Keratinocyte (primary cell): ENCODE results near the gene SERP2. TPM values are rescaled to one million over a fixed set of nuclear protein-coding genes. Genes with fewer than 3 reads are reported as not detected.

Experiments used
- DNase-seq: peaks from one replicate; pipeline ENCODE4 v3.0.0-alpha.2; 2011; ENCODE audit warnings: low read depth, missing footprints, low spot score
- FAIRE-seq: peaks from 2 replicates; lab custom pipeline; 2011; peaks lifted over from hg19 to GRCh38; lab: Jason Lieb, UNC
- H2AFZ ChIP-seq: 2 replicates; pipeline ENCODE4 v1.6.0; 2012; ENCODE audit warnings: low read length, control low read depth, inconsistent platforms; ENCODE audit not compliant: control insufficient read depth
- H3K27ac ChIP-seq: 2 replicates; pipeline ENCODE4 v1.5.1; 2011; ENCODE audit warnings: low read length; ENCODE audit not compliant: control insufficient read depth, insufficient read depth
- H3K27me3 ChIP-seq: 3 replicates; pipeline ENCODE4 v1.6.0; 2011; ENCODE audit warnings: low read length; ENCODE audit not compliant: control insufficient read depth, insufficient read depth; ENCODE audit errors: extremely low read depth
- H3K36me3 ChIP-seq, 2 experiments: 2 replicates in 1 of 2; 3 replicates in 1 of 2; pipeline ENCODE4 v1.5.1; 2011; ENCODE audit warnings: low read length in 2 of 2, mild to moderate bottlenecking in 1 of 2; ENCODE audit not compliant: control insufficient read depth in 2 of 2, insufficient read depth in 2 of 2; ENCODE audit errors: extremely low read depth in 1 of 2
- H3K4me1 ChIP-seq: 3 replicates; pipeline ENCODE4 v1.5.1; 2011; ENCODE audit warnings: low read length; ENCODE audit not compliant: control insufficient read depth, insufficient read depth; ENCODE audit errors: extremely low read depth
- H3K4me2 ChIP-seq: 3 replicates; pipeline ENCODE4 v1.6.0; 2011; ENCODE audit warnings: low read depth, low read length; ENCODE audit not compliant: control insufficient read depth, insufficient read depth; ENCODE audit errors: extremely low read depth
- H3K4me3 ChIP-seq, 3 experiments: fragments of 200-600 bp in 1 of 3; sonication (generic) in 1 of 3; 2 replicates in 2 of 3; 3 replicates in 1 of 3; pipeline ENCODE4 v1.5.1; 2011 to 2016; ENCODE audit warnings: low read length in 3 of 3, mild to moderate bottlenecking in 3 of 3, control low read depth in 2 of 3, inconsistent platforms in 1 of 3, low read depth in 1 of 3, mixed read lengths in 1 of 3, mixed run types in 1 of 3, moderate library complexity in 1 of 3; ENCODE audit not compliant: control insufficient read depth in 2 of 3, insufficient read depth in 2 of 3; ENCODE audit errors: extremely low read depth in 1 of 3
- H3K79me2 ChIP-seq: 2 replicates; pipeline ENCODE4 v1.6.0; 2012; ENCODE audit warnings: low read length; ENCODE audit not compliant: control insufficient read depth, insufficient read depth
- H3K9ac ChIP-seq: 3 replicates; pipeline ENCODE4 v1.6.0; 2011; ENCODE audit warnings: low read length; ENCODE audit not compliant: control insufficient read depth, insufficient read depth; ENCODE audit errors: extremely low read depth
- H3K9me1 ChIP-seq: 3 replicates; pipeline ENCODE4 v1.6.0; 2011; ENCODE audit warnings: low read length; ENCODE audit not compliant: control insufficient read depth, insufficient read depth; ENCODE audit errors: extremely low read depth
- H3K9me3 ChIP-seq: 2 replicates; pipeline ENCODE4 v1.5.1; 2012; ENCODE audit warnings: low read depth, low read length; ENCODE audit not compliant: control insufficient read depth
- H4K20me1 ChIP-seq: 3 replicates; pipeline ENCODE4 v1.6.0; 2011; ENCODE audit warnings: low read length; ENCODE audit not compliant: control insufficient read depth, insufficient read depth; ENCODE audit errors: extremely low read depth
- CTCF ChIP-seq, 3 experiments: IDR thresholded peaks in 1 of 3; conservative IDR thresholded peaks in 1 of 3; optimal IDR thresholded peaks in 1 of 3; 2 replicates in 2 of 3; 3 replicates in 1 of 3; pipeline versions ENCODE3 to v1.5.1; 2011; ENCODE audit warnings: low read length in 3 of 3, mild to moderate bottlenecking in 3 of 3, moderate library complexity in 2 of 3, control low read depth in 1 of 3, inconsistent platforms in 1 of 3; ENCODE audit not compliant: insufficient read depth in 2 of 3; ENCODE audit errors: extremely low read depth in 1 of 3
- EZH2 ChIP-seq: IDR thresholded peaks from one replicate; pipeline ENCODE4 v1.6.1; 2012; ENCODE audit warnings: inconsistent platforms, mild to moderate bottlenecking, low read length, moderate library complexity
- dilution Hi-C: fragments of 300-500 bp; cut with MboI; formaldehyde crosslinking; loops from one replicate; pipeline ENCODE4 v1.7.0; 2020; ENCODE audit warnings: low sequenced_read_pairs; ENCODE audit not compliant: extremely low pct_ligation_motif_present
- polyA plus RNA-seq, 5 experiments: library from polyadenylated mRNA; depleted of rRNA in 3 of 5; stranded (reverse) in 3 of 5; stranded (forward) in 1 of 5; unstranded in 1 of 5; fragments of >200 nt; gene quantifications; 1 replicate in 1 of 5; 2 replicates in 3 of 5; 3 replicates in 1 of 5; pipeline versions ENCODE4 v1.2.1 to v1.2.3, GENCODE V29; 2011 to 2012; ENCODE audit warnings: missing spikeins in 2 of 5, low read depth in 1 of 5, low replicate concordance in 1 of 5

Gene SERP2
- polyA plus RNA-seq, 1 donor (not counting 4 experiments of a cell fraction or from before 2014, with no cell fraction given): 0.45 TPM

GRCh38 chr13:44342741-44343140 is 30.9 kb upstream of the SERP2 start:
- H3K4me2 ChIP-seq: no peak overlapping the region
- no peaks in the 10 kb centered on the region for H3K9me1 ChIP-seq
- no peaks in the 10 kb centered on the region for H3K27me3 ChIP-seq
- no peak overlapping the region for H3K9ac ChIP-seq
- H3K27ac ChIP-seq: no peak overlapping the region
- peaks cover 4% of the 10 kb centered on the region for H3K4me1 ChIP-seq
- FAIRE-seq (no peak), DNase-seq (no peak)
- no peaks in the 10 kb centered on the region for H3K36me3 ChIP-seq
- no peaks in the 10 kb centered on the region for H4K20me1 ChIP-seq
- dilution Hi-C loops: no loop called here
- TF ChIP-seq CTCF (optimal IDR thresholded peaks at IDR 0.05 in 1 of 3, IDR thresholded peaks at IDR 0.05 in 1 of 3, conservative IDR thresholded peaks at IDR 0.05 in 1 of 3; ENCODE audit: extremely low read depth in 1 of 3, insufficient read depth in 2 of 3, low read length in 3 of 3) (no peak), EZH2 (no peak)
- no peaks in the 10 kb centered on the region for H3K79me2 ChIP-seq
- no peak overlapping the region for H3K4me3 ChIP-seq
- H3K9me3 ChIP-seq: no peaks in the 10 kb centered on the region
- H2AFZ ChIP-seq: no peak overlapping the region

GRCh38 chr13:44346534-44346933 is 27.1 kb upstream of the SERP2 start:
- DNase-seq (no peak), FAIRE-seq (no peak)
- H3K9me1 ChIP-seq: no peaks in the 10 kb centered on the region
- TF ChIP-seq EZH2 (no peak), CTCF (optimal IDR thresholded peaks at IDR 0.05 in 1 of 3, IDR thresholded peaks at IDR 0.05 in 1 of 3, conservative IDR thresholded peaks at IDR 0.05 in 1 of 3; ENCODE audit: extremely low read depth in 1 of 3, insufficient read depth in 2 of 3, low read length in 3 of 3) (no peak)
- H3K27me3 ChIP-seq: no peaks in the 10 kb centered on the region
- H3K36me3 ChIP-seq: no peaks in the 10 kb centered on the region
- H3K4me2 ChIP-seq: no peak overlapping the region
- dilution Hi-C loops: no loop called here
- no peak overlapping the region for H3K27ac ChIP-seq
- H3K9me3 ChIP-seq: no peaks in the 10 kb centered on the region
- no peak overlapping the region for H2AFZ ChIP-seq
- H3K79me2 ChIP-seq: no peaks in the 10 kb centered on the region
- no peak overlapping the region for H3K4me3 ChIP-seq
- H4K20me1 ChIP-seq: no peaks in the 10 kb centered on the region
- no peak overlapping the region for H3K9ac ChIP-seq
- H3K4me1 ChIP-seq: peaks cover 10% of the 10 kb centered on the region
